Skeletal muscle satellite cell (primary cell): Measurements from ENCODE around the gene PGM5.
"Not testable (repeated sequence)": the region's sequence is repeated elsewhere in the genome, so short reads cannot be mapped to it uniquely, and the experiment has no call there.

Experiments used
- H3K27me3 ChIP-seq: 2 replicates; pipeline ENCODE4 v1.7.0; 2013; ENCODE audit warnings: low read length; ENCODE audit not compliant: control insufficient read depth, insufficient read depth
- H3K36me3 ChIP-seq: 2 replicates; pipeline ENCODE4 v1.7.0; 2013; ENCODE audit warnings: mild to moderate bottlenecking, control low read depth, low read length; ENCODE audit not compliant: insufficient read depth
- H3K4me1 ChIP-seq: 2 replicates; pipeline ENCODE4 v1.7.0; 2013; ENCODE audit warnings: low read length; ENCODE audit not compliant: control insufficient read depth, insufficient read depth
- H3K4me2 ChIP-seq: 2 replicates; pipeline ENCODE4 v1.7.0; 2013; ENCODE audit warnings: mild to moderate bottlenecking, low read length
- H3K4me3 ChIP-seq: 2 replicates; pipeline ENCODE4 v1.7.0; 2013; ENCODE audit warnings: low read length
- H3K9ac ChIP-seq: 2 replicates; pipeline ENCODE4 v1.7.0; 2013; ENCODE audit warnings: mild to moderate bottlenecking, low read depth, low read length, moderate library complexity
- H3K9me3 ChIP-seq: replicated peaks from 2 replicates; pipeline ENCODE4 v1.7.0; 2013; ENCODE audit warnings: mild to moderate bottlenecking, control low read depth, low read length

The PGM5 gene

DNA sequence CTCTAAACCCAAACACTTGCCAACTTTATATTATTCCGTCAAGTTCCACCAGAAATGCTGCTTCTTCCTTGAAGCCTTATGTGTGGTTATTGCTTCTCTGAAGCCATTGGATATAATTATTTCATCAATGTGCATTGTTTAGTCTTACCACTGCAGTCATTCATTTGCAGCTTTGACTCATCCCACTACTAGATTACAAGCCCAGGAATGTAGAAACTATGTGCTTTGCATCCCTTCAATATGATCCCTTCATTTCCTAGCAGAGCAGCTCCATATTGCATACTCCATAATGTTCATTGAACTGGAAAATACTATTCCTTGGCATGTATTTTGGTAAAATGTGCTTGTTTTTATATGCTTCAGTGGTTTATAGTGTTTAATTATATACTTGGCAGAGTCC, 34.3 kb downstream of the PGM5 start:
- H3K27me3 ChIP-seq, H3K36me3 ChIP-seq, H3K4me2 ChIP-seq: not testable (repeated sequence)

DNA sequence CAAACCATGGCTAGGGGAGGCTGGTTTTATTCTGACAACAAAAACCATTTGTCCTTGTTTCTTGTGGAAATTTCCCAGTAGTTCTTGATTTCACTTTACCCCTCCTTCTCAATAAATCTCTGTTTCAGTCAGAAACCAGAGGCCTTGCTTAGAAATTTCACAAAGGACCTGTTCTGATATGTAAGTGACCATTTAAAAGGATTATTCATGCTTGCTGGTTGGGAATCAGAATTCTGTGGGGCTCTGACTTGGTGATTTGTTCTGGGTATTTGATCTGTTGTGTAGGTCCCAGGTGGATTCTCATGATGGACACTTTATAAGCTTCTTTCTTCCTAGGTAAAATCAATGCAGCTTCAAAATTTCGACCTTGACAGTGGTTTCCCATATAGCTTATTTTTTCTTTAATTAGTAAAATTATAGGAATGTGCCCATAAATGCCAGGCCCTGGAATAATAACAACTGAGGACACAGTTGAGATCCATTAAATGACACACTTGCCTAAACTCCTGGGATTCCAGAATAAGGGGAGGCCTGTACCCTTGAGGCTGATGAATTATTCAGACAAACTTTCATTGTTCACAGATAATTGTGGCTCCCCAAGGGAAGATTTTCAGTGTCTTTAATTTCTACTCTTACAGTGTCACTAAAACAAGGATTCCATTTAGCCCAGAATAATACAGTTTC, 40.1 kb downstream of the PGM5 start:
- H3K9me3 ChIP-seq, H3K36me3 ChIP-seq, H3K27me3 ChIP-seq, H3K4me2 ChIP-seq, H3K4me3 ChIP-seq, H3K4me1 ChIP-seq, H3K9ac ChIP-seq: not testable (repeated sequence)

More for the DNA sequence above, 34.3 kb downstream of the PGM5 start:
- H3K9me3 ChIP-seq, H3K4me3 ChIP-seq, H3K4me1 ChIP-seq, H3K9ac ChIP-seq: not testable (repeated sequence)

DNA sequence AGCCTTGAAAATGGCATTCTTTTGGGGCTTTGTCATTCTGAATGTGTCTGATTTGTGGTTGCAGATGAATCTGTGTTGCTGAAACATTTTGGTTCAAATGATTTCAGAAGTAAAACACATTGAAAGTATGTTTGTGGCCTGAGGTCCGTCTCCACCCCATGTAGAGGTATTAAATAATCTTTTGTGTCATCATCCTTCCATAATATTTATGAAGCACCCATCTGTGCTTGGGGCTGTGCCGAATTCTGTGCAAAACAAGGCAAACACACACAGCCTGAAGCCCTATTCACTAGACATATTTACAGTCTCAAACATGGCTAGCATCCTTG, 40.6 kb downstream of the PGM5 start:
- H3K4me1 ChIP-seq, H3K4me3 ChIP-seq, H3K9me3 ChIP-seq, H3K9ac ChIP-seq, H3K36me3 ChIP-seq, H3K4me2 ChIP-seq, H3K27me3 ChIP-seq: not testable (repeated sequence)

DNA sequence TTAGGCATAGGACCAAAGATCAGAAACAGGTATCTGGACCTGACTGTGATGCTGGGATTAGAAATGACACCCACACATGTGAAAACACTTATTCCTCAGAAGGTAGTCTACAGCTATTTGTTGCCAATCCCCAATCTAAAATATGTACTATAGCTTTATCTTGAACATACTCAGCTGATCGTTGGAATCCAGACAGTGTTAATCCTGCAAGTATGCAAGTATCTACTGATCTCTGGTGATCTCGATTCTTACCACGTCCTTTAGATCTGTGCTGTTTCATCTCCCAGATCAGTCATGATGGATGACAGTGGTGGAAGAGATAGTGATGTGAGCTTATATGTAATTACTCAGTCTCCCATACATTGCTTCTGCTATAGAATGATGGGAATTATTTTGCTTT, 41.4 kb downstream of the PGM5 start:
- H3K4me1 ChIP-seq, H3K4me3 ChIP-seq, H3K9me3 ChIP-seq, H3K4me2 ChIP-seq, H3K27me3 ChIP-seq, H3K9ac ChIP-seq, H3K36me3 ChIP-seq: not testable (repeated sequence)

DNA sequence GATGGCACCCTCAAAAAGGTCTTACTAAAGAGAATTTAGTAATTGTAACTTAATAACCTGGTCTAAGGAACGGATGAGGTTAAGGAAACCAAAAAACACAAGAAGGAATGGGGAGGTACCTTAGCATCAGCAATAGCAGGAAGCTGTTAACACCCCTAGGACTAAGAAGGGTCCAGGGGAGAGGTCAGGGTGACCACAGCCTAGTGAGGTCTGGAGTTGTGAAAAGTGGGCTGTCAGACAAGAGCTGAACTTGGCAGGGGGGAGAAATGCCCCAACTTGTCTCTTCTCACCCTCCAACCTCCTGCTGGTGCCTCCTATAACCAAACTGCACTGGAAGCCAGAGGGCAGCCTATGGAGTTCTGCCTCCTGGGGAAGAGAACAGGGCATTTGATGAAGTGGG, 41.9 kb downstream of the PGM5 start:
- not testable (repeated sequence) for H3K4me3 ChIP-seq, H3K9ac ChIP-seq, H3K27me3 ChIP-seq, H3K4me1 ChIP-seq, H3K36me3 ChIP-seq, H3K4me2 ChIP-seq, H3K9me3 ChIP-seq

DNA sequence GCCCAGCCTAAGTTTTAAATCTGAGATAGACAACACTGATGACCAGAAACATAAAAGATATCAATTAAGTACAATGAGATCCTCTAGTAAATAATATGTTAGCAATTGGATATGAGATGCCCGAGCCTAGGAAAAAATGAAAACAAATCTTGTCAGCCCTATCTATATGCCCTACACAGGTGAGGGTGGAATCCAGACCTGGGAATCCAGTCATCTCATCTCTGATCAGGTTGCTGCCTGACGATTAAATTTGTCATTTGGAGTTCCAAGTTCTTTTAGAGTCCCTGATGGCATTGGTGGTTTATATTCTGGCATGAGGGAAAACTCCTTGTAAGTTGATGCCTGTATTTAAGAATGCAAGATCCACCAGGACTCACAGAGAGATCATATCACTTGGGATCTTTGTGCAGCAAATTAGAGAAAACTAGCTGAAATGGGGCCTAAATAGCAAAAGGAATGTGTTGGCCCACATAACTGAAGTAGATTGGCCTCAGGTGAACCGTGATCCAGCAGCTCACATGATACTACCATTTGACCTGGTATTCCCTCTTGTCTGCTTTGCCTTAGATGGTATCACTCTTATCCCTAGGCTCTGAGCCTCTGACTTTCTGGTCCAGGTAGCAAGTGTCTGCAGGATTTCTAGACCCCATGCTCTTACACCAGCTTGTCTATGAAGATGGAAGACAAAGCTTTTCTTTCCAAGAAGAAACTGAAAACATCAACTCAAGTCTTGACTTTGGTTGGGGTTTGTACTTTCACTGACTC, 48.2 kb downstream of the PGM5 start:
- not testable (repeated sequence) for H3K9ac ChIP-seq, H3K4me3 ChIP-seq, H3K4me2 ChIP-seq, H3K36me3 ChIP-seq, H3K9me3 ChIP-seq, H3K27me3 ChIP-seq, H3K4me1 ChIP-seq

DNA sequence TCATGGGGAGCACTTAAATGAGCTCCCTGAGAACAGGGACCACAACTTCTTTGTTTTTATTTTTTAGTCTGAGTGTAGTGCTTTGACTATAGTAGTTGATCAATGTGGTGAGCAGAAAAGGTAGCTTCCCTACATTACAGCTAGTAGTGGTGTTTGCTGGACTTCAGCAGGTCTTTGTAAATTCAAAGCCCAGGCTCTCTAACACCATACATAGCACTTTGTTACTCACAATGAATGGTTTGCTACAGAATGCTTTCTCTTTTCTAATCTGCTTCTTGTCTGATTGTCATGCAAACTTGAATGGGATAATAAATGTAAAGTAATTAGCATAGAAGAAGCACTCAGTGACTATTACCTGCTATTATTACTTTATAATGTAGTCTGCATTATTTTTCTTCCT, 55.5 kb downstream of the PGM5 start:
- H3K9me3 ChIP-seq, H3K4me1 ChIP-seq, H3K4me2 ChIP-seq, H3K4me3 ChIP-seq, H3K9ac ChIP-seq, H3K27me3 ChIP-seq, H3K36me3 ChIP-seq: not testable (repeated sequence)

DNA sequence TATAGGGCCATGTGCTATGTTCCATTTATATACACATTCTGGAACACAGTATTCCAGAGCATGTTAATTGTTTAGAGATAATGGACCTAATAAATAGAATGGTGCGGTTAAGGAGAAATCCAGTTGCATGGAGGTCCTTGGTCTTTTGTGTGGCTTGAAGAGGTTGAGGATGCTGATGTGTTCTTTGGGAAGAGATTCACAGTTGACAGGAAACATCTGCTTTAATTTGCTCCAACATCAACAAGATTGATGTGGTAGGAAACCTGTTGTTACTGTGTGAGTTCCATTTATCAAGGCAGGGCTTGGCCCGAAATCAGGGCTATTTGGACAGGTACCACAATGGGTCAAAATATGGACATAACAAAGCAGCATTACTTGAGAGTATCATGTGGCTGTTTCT, 56.3 kb downstream of the PGM5 start:
- not testable (repeated sequence) for H3K4me2 ChIP-seq, H3K9me3 ChIP-seq, H3K9ac ChIP-seq, H3K36me3 ChIP-seq, H3K4me3 ChIP-seq, H3K4me1 ChIP-seq, H3K27me3 ChIP-seq

DNA sequence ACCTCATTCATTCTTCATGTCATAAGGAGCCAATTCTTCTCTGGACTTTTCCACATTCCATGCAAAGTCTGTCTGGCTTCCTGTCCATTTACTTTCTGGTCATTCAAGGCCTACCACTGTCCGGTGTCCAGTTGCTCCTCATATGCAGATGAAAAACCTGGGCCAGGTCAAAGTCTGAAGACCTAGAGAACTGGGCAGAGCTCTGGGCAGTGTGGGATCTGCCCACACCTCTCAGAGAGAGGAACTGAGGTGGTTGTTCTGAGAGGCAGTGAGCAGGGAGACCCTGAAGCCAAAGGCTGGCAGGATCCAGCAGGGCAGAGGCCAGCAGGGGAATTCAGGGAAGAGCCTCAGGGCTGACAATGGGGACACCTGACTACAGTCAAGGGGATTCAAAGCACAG, 58.7 kb downstream of the PGM5 start:
- H3K9ac ChIP-seq, H3K4me3 ChIP-seq, H3K4me1 ChIP-seq, H3K4me2 ChIP-seq, H3K36me3 ChIP-seq, H3K27me3 ChIP-seq, H3K9me3 ChIP-seq: not testable (repeated sequence)

DNA sequence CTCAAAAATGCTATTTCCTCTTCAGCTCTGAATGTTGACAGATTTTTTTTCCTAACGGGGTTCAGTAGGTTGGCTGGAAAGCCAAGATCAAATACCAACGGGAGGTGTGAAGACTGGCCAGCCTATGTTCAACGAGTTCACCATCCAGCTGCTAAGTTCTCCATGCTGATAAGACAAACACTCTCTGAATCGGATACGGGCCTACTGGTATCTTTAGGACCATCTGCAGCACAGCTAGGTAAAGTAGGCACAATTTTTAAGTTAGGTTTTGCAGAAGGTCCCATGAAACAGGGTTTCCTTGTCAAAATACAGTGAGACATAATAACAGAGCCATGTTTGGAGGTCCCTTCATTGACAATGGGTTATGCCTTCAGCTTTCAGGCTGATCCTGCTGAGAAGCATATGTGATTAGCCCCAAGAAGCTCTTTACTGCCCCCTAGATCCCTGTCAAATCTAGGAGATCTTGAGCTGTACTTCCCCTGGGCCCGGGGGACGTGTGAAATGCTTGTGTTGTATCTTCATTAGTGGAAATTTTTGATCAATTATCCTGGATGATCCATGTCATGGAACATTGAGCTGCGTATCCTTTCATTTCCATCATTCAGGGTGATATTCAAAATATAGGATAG, 60.6 kb downstream of the PGM5 start:
- no peaks in the 10 kb centered on the region for H3K27me3 ChIP-seq
- H3K9me3 ChIP-seq, result no peaks in the 10 kb centered on the region
- no peaks in the 10 kb centered on the region for H3K36me3 ChIP-seq
- H3K4me3 ChIP-seq, result no peak overlapping the region
- H3K4me1 ChIP-seq, result no peaks in the 10 kb centered on the region
- H3K9ac ChIP-seq, result no peak overlapping the region
- H3K4me2 ChIP-seq, result no peak overlapping the region

DNA sequence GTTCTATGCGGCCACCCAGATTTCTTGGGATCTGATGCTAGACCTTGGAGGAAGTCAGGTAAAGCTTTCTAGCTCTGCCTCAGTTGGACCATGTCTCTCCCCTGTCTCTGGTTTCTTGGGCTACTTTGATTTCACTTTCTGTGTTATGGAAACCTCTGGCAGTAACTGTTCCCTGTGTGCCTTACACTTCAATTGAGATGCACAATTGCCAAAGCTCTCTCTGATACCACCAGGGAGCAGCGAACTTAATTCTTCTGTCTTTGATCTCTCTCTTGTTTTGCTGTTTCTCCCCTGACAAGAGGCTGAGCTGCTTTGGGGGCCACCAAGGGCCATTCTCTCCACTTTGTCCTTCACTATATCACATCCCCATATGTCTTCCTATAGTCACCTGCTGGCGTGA, 61.4 kb downstream of the PGM5 start:
- H3K9ac ChIP-seq, result no peak overlapping the region
- H3K9me3 ChIP-seq, result no peaks in the 10 kb centered on the region
- no peaks in the 10 kb centered on the region for H3K27me3 ChIP-seq
- no peaks in the 10 kb centered on the region for H3K36me3 ChIP-seq
- H3K4me1 ChIP-seq, result no peaks in the 10 kb centered on the region
- no peak overlapping the region for H3K4me3 ChIP-seq
- H3K4me2 ChIP-seq, result no peak overlapping the region

DNA sequence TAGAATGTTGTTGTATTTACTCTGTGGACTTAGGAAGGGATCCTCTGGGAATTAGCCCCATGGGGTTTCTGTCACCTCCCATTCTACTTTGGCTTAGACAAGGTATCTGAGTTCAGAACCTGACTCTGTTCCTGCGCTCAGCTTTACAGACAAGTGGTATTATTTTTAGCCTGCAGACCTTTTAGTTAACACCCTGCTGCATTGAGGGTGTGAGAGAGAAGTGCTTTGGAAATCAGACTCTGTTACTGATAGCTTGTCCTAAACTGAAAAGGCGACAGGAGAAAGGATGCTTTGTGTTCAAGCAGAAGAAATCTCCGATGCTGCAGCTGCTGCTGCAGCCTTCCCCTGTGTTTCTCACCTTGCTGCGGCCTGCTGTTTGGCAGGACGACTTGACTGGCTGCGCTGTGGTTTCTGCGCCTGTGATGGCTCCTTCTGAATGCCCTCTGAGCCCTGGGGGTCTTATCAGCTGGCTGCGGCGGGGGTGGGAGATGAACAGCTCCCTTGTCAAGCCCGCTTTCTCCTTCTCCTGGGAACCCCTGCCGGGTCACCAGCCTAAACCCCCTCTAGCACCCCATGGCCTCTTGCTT, 61.9 kb downstream of the PGM5 start:
- Histone ChIP-seq H3K4me2 (no peak overlapping the region), H3K4me3 (no peak overlapping the region), H3K4me1 (no peaks in the 10 kb centered on the region), H3K36me3 (no peaks in the 10 kb centered on the region), H3K9me3 (no peaks in the 10 kb centered on the region), H3K27me3 (no peaks in the 10 kb centered on the region), H3K9ac (no peak overlapping the region)
